GM19023 (cell line): ENCODE data around the gene FAM90A1.
"Not testable (repeated sequence)": the region's sequence is repeated elsewhere in the genome, so short reads cannot be mapped to it uniquely, and the experiment has no call there.

ENCODE experiments used
- ATAC-seq: cut with Tn5 transposase; IDR thresholded peaks from one replicate; pipeline ENCODE4 v1.9.1; 2021; ENCODE audit warnings: mild to moderate bottlenecking, moderate library complexity; ENCODE audit not compliant: unreplicated experiment

FAM90A1 gene

DNA sequence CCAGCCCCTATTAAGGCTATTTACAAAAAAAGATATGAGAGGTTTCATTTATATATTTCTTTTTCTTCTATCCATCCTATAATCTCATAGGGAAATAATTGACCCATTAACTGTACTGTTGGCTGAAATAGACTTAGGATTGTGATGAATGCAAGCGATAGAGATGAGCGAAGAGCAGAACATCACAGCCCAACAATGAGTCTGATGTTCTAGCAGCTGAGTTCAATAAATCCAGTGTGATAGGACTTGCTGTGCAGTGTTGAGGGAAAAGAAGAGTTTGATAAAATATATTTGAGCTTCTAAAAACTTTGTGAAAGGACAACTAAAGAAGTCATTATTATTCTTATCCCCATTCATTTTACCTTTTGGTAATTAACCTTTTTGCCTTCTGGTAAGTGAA, 54.5 kb downstream of the FAM90A1 start:
- ATAC-seq: not testable (repeated sequence)
